GM12873 (cell line): ENCODE results near the gene TPBG.

Experiments
- CTCF ChIP-seq: IDR thresholded peaks from 2 replicates; pipeline ENCODE4 v1.5.1; 2012; ENCODE audit warnings: low read depth, mild to moderate bottlenecking, moderate library complexity, low read length, control low read depth; ENCODE audit not compliant: insufficient read depth; ENCODE audit errors: missing control alignments

TPBG gene

DNA sequence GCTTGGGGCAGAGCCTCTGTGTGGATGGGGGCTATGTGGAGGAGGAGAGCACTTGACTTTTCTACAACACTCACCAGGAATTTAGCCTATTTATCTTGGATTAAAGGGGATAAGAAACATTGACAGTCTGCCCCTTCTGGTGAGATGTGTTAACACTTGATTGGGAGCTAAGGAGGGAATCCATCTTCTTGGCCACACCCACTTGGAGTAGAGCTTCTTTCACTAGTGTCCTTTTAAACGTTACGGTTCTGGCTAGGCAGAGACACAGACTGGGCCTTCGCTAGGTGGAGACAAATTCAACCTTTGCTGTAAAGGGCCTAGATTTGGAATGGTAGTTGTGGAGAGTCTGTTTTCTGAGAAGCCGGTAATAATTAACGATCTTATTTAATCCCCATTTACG is 15.5 kb upstream of the TPBG start:
- no peak for TF ChIP-seq CTCF

DNA sequence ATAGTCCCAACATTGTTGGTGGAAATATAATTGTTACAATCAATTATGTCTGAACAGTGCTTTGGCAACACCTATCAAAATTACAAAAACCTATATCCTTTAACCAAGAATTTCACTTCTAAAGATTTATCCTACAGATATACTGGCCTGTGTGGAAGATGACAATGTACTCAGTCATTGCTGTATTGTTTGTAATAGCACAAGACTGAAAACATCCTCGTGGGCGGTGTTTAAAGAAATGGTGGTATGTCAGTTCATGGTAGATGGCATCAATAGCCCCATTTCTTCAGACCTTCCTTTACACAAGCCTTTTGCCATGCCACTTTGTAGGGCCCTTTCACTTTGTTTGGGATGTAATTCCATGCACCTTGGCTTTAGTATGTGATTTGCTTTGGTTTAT is 9.8 kb upstream of the TPBG start:
- TF ChIP-seq CTCF = no peak

- TF ChIP-seq CTCF = no peak
Measured at GRCh38 chr6:82360552-82360951, 3.1 kb upstream of the TPBG start.

GRCh38 chr6:82361631-82362030 is 2.0 kb upstream of the TPBG start:
- TF ChIP-seq CTCF = no peak

DNA sequence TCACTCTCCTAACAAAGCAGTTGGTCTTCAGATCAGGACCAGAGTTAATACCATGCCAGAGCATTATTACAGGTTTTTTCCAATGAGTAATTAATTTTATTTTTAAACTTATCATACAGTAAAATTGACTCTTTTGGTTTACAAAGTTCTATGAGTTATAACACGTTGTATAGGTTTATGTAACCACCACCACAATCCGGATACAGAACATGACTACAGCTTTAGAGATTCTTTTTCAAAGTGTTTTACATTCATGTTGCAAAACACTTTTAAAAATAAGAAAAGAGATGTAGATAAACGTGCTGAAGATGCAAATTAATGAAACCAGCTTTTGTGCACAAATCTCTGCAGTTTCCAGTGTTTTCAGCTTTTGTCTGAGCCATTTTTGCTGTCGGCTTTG is 1.5 kb upstream of the TPBG start:
- no peak for TF ChIP-seq CTCF

GRCh38 chr6:82362878-82363427 is 664 bp upstream of the TPBG start:
- no peak for TF ChIP-seq CTCF

DNA sequence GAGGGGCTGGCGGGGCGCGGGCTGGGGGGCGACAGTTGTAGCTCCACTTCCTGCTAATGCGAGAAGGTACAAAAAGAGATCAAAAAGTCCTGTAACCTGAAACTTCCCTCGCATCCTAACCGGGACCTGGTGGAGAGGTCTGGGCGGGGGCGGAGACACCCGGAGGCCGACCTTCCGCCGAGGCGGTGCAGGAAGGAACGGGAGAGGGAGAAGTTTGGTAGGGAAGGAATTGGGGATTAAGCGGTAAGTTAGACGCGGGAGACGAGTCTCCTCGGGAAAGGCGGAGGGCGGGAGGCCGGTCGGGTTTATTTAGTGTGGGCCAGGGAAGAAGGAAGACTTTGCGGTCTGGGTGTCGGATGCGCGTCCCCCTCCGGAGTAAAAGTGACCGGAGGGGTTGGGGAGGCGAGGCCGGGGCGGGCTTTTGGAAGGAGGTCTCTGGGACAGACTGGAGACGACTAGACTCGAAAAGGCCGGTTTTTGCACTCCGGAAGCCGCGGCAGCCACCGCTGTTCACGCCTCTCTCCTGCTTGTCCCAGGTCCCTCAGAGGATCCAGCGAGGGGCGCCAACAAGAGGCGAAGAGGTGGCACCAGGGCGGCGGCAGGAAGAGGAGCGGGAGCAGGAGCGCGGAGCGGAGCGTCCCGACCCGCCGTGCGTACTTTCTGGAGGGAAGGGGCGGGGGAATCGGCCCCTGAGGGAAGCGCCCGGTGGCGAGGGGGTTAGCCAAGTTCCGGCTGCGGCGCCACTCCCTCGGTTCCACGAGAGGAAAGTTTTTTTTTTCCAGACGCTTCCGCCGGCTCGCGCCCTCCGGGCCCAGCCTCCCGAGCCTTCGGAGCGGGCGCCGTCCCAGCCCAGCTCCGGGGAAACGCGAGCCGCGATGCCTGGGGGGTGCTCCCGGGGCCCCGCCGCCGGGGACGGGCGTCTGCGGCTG is 734 bp downstream of the TPBG start:
- TF ChIP-seq CTCF = no peak
